Measurements from ENCODE around the gene C2orf72. TPM values are rescaled to one million over a fixed set of nuclear protein-coding genes. Genes with fewer than 3 reads are reported as not detected.

C2orf72 gene
- total and polyA plus RNA-seq, 2 donors (not counting 3 experiments of a cell fraction or from before 2014, with no cell fraction given) = 0.01 to 0.11 TPM

DNA sequence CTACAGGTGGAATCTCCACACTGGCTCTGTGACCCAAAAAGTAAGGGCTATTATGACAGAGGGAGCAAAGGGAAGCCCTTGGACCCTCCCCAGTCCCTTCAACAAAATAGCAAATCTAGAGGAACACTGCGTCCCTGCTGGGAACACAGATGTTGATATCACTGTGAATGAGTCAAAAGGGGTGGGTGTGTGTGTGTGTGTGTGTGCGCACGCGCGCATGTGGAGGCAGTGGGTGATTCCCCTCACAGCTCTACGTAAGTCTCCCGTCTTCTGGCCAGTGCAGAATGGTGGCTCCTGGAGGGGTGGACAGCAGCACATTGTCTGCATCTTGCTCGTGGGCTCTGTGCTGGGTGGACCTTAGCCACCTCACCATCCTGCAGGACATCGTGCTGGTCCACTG, 7.8 kb upstream of the C2orf72 start:
- TF ChIP-seq POLR2A (IDR thresholded peaks at IDR 0.05; ENCODE audit: low read depth, low read length) = no peak
- no peak for TF ChIP-seq POLR2AphosphoS5 (IDR thresholded peaks at IDR 0.05; ENCODE audit: insufficient read depth, low read depth, low read length)
- TF ChIP-seq, protein P1, sequence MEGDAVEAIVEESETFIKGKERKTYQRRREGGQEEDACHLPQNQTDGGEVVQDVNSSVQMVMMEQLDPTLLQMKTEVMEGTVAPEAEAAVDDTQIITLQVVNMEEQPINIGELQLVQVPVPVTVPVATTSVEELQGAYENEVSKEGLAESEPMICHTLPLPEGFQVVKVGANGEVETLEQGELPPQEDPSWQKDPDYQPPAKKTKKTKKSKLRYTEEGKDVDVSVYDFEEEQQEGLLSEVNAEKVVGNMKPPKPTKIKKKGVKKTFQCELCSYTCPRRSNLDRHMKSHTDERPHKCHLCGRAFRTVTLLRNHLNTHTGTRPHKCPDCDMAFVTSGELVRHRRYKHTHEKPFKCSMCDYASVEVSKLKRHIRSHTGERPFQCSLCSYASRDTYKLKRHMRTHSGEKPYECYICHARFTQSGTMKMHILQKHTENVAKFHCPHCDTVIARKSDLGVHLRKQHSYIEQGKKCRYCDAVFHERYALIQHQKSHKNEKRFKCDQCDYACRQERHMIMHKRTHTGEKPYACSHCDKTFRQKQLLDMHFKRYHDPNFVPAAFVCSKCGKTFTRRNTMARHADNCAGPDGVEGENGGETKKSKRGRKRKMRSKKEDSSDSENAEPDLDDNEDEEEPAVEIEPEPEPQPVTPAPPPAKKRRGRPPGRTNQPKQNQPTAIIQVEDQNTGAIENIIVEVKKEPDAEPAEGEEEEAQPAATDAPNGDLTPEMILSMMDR (IDR thresholded peaks at IDR 0.05; ENCODE audit: extremely low read depth in 1 of 2, insufficient read depth in 1 of 2, low read depth in 1 of 2, low read length in 2 of 2) = no peak
- TF ChIP-seq MAX (IDR thresholded peaks at IDR 0.05; ENCODE audit: insufficient read depth, insufficient read length) = no peak
- no peak for TF ChIP-seq GATA2 (IDR thresholded peaks at IDR 0.05; ENCODE audit: insufficient read depth, insufficient read length, low read depth, low read length)
- no peak for TF ChIP-seq EZH2 (IDR thresholded peaks at IDR 0.05; ENCODE audit: borderline replicate concordance, low read depth, low read length, severe bottlenecking)
- no peak for TF ChIP-seq JUN (IDR thresholded peaks at IDR 0.05; ENCODE audit: borderline replicate concordance, insufficient read depth, insufficient read length, low read depth)
- no peak for TF ChIP-seq FOS (IDR thresholded peaks at IDR 0.05; ENCODE audit: borderline replicate concordance, insufficient read depth, low read length)
- no peak for TF ChIP-seq MYC (IDR thresholded peaks at IDR 0.05; ENCODE audit: low read depth, low read length)
- intact Hi-C loops (cut with micrococcal nuclease) = no loop called here
- no peaks in the 10 kb centered on the region for H3K4me1 ChIP-seq (ENCODE audit: control insufficient read depth, extremely low read depth, insufficient read depth, low read length)
- ChIA-PET CTCF (interaction anchor here (3.1 kb wide), 1 partner anchor 23 kb away, joined by 8 read pairs; no protein-coding TSS in a partner anchor), POLR2A (no interaction called here)
- no peak overlapping the region for H2AFZ ChIP-seq (ENCODE audit: low read depth, low read length)
- no peak overlapping the region for H3K9ac ChIP-seq (replicated peaks; ENCODE audit: extremely low read depth, insufficient read depth, low read length)
- BruUV-seq (replicated peaks) = no TSS peak
- dilution Hi-C loops (cut with MboI; ENCODE audit: extremely low pct_ligation_motif_present, low sequenced_read_pairs) = no loop called here
- no peak overlapping the region for H3K27ac ChIP-seq (ENCODE audit: insufficient read depth, low read depth, low read length)
- no peaks in the 10 kb centered on the region for H3K9me1 ChIP-seq (replicated peaks; ENCODE audit: control insufficient read depth, extremely low read depth, insufficient read depth, low read length)
- no peaks in the 10 kb centered on the region for H3K9me3 ChIP-seq (replicated peaks; ENCODE audit: control insufficient read depth, insufficient read depth, low read length)
- no peaks in the 10 kb centered on the region for H4K20me1 ChIP-seq (replicated peaks; ENCODE audit: control insufficient read depth, extremely low read depth, insufficient read depth, low read length)
- FAIRE-seq (no peak), DNase-seq (ENCODE audit: low read depth, low spot score) (no peak)
- H3K36me3 ChIP-seq (ENCODE audit: control insufficient read depth in 2 of 2, extremely low read depth in 1 of 2, insufficient read depth in 2 of 2, low read length in 2 of 2) = no peaks in the 10 kb centered on the region
- no peaks in the 10 kb centered on the region for H3K79me2 ChIP-seq (ENCODE audit: control insufficient read depth, insufficient read depth, low read length)
- H3K4me2 ChIP-seq (ENCODE audit: insufficient read depth, low read length) = no peak overlapping the region
- peaks cover 5 to 7% of the 10 kb centered on the region in 2 experiments for H3K27me3 ChIP-seq (ENCODE audit: control insufficient read depth in 2 of 2, insufficient read depth in 2 of 2, low read length in 2 of 2)
- no peak overlapping the region for H3K4me3 ChIP-seq (replicated peaks in 1 of 3; ENCODE audit: insufficient read depth in 1 of 3, low read depth in 1 of 3, low read length in 3 of 3)

Data from endothelial cell of umbilical vein (primary cell).